IMR-90 (cell line): ENCODE measurements around the gene OGDHL. TPM values are rescaled to one million over a fixed set of nuclear protein-coding genes. Genes with fewer than 3 reads are reported as not detected.

Experiments used
- ATAC-seq: fragments of 200-7000 bp; cut with Tn5 transposase; 2 replicates; pipeline ENCODE4 v1.9.1; 2020; ENCODE audit warnings: low read depth, mild to moderate bottlenecking, moderate library complexity
- BruUV-seq: library from RNA; stranded (reverse); fragments of 400-500 nt; replicated peaks from 2 replicates; lab custom pipeline; 2021; lab: Mats Ljungman, UMichigan
- CTCF ChIA-PET: fragments of 300-600 bp; formaldehyde crosslinking; extraction: SDS; loops from one replicate; lab custom pipeline; 2021; ENCODE audit warnings: antibody characterized with exemption; lab: Yijun Ruan, JAX
- POLR2A ChIA-PET: fragments of 300-600 bp; sonication (Branson Sonifier 250); formaldehyde crosslinking; loops from one replicate; lab custom pipeline; 2022; ENCODE audit warnings: antibody characterized with exemption; ENCODE audit not compliant: unreplicated experiment; lab: Charles Lee
- DNase-seq: peaks from one replicate; pipeline ENCODE4 v3.0.0; 2013
- H2AFZ ChIP-seq: replicated peaks from 2 replicates; pipeline ENCODE3; 2013; ENCODE audit warnings: low read length, mild to moderate bottlenecking; ENCODE audit not compliant: poor library complexity
- H2AK5ac ChIP-seq: 2 replicates; pipeline ENCODE4 v1.6.1; 2013; ENCODE audit warnings: low read depth, low read length, inconsistent platforms
- H2AK9ac ChIP-seq: replicated peaks from 2 replicates; pipeline ENCODE3; 2013; ENCODE audit warnings: mild to moderate bottlenecking, low read depth, low read length, moderate library complexity; ENCODE audit not compliant: poor library complexity
- H2BK120ac ChIP-seq: 2 replicates; pipeline ENCODE4 v1.6.1; 2013; ENCODE audit warnings: low read depth, low read length, inconsistent platforms
- H2BK15ac ChIP-seq: 3 replicates; pipeline ENCODE4 v1.6.1; 2013; ENCODE audit warnings: low read depth, low read length, inconsistent platforms
- H2BK20ac ChIP-seq: 2 replicates; pipeline ENCODE4 v1.6.1; 2013; ENCODE audit warnings: low read depth, mild to moderate bottlenecking, inconsistent platforms, low read length, moderate library complexity
- H2BK5ac ChIP-seq: 2 replicates; pipeline ENCODE4 v1.6.1; 2013; ENCODE audit warnings: mild to moderate bottlenecking, low read depth, low read length, inconsistent platforms; ENCODE audit not compliant: poor library complexity, severe bottlenecking
- H3K14ac ChIP-seq: replicated peaks from 2 replicates; pipeline ENCODE4 v1.6.1; 2013; ENCODE audit warnings: low read depth, low read length, inconsistent platforms
- H3K18ac ChIP-seq: 2 replicates; pipeline ENCODE4 v1.6.1; 2013; ENCODE audit warnings: low read depth, low read length, control low read depth
- H3K23ac ChIP-seq: 2 replicates; pipeline ENCODE4 v1.6.1; 2013; ENCODE audit warnings: low read depth, low read length, inconsistent platforms
- H3K27ac ChIP-seq: 2 replicates; pipeline ENCODE4 v1.5.1; 2013; ENCODE audit warnings: mild to moderate bottlenecking, control low read depth, low read length; ENCODE audit not compliant: insufficient read depth
- H3K27me3 ChIP-seq: 2 replicates; pipeline ENCODE4 v1.6.1; 2013; ENCODE audit warnings: low read length; ENCODE audit not compliant: control insufficient read depth, insufficient read depth
- H3K36me3 ChIP-seq: 2 replicates; pipeline ENCODE4 v1.6.1; 2013; ENCODE audit warnings: low read length, mixed read lengths; ENCODE audit not compliant: control insufficient read depth, insufficient read depth
- H3K4ac ChIP-seq: 2 replicates; pipeline ENCODE4 v1.6.1; 2013; ENCODE audit warnings: low read depth, low read length, inconsistent platforms
- H3K4me1 ChIP-seq: 2 replicates; pipeline ENCODE4 v1.6.1; 2013; ENCODE audit warnings: low read length, mixed read lengths; ENCODE audit not compliant: control insufficient read depth, insufficient read depth
- H3K4me2 ChIP-seq: 2 replicates; pipeline ENCODE4 v1.6.1; 2013; ENCODE audit warnings: low read depth, mild to moderate bottlenecking, control low read depth, low read length, moderate library complexity
- H3K4me3 ChIP-seq: 2 replicates; pipeline ENCODE4 v1.5.1; 2013; ENCODE audit warnings: low read depth, mild to moderate bottlenecking, control low read depth, low read length, moderate library complexity; ENCODE audit not compliant: insufficient read depth
- H3K56ac ChIP-seq: 2 replicates; pipeline ENCODE4 v1.6.1; 2013; ENCODE audit warnings: low read length, inconsistent platforms; ENCODE audit not compliant: insufficient read depth; ENCODE audit errors: extremely low read depth
- H3K79me1 ChIP-seq, 2 experiments: 2 replicates each; pipeline ENCODE4 v1.6.1; 2013; ENCODE audit warnings: low read length in 2 of 2, inconsistent platforms in 1 of 2, low read depth in 1 of 2
- H3K9ac ChIP-seq: 2 replicates; pipeline ENCODE4 v1.6.1; 2013; ENCODE audit warnings: low read depth, low read length, control low read depth
- H3K9me1 ChIP-seq: 2 replicates; pipeline ENCODE4 v1.6.1; 2013; ENCODE audit warnings: low read length, inconsistent platforms; ENCODE audit not compliant: insufficient read depth
- H3K9me3 ChIP-seq: 2 replicates; pipeline ENCODE4 v1.6.1; 2013; ENCODE audit warnings: low read length; ENCODE audit not compliant: control insufficient read depth, insufficient read depth
- H4K20me1 ChIP-seq: 2 replicates; pipeline ENCODE4 v1.6.1; 2013; ENCODE audit warnings: low read length, inconsistent platforms; ENCODE audit not compliant: insufficient read depth
- H4K5ac ChIP-seq: 2 replicates; pipeline ENCODE4 v1.6.1; 2013; ENCODE audit warnings: mild to moderate bottlenecking, low read depth, low read length, control low read depth
- H4K8ac ChIP-seq, 2 experiments: 2 replicates each; pipeline ENCODE4 v1.6.1; 2013; ENCODE audit warnings: low read depth in 2 of 2, low read length in 2 of 2, control low read depth in 1 of 2, inconsistent platforms in 1 of 2
- H4K91ac ChIP-seq: 2 replicates; pipeline ENCODE4 v1.6.1; 2013; ENCODE audit warnings: low read depth, low read length, inconsistent platforms; ENCODE audit not compliant: insufficient read depth
- BHLHE40 ChIP-seq: fragments of 150-350 bp; IDR thresholded peaks from 2 replicates; pipeline ENCODE4 v1.6.1; 2016; ENCODE audit warnings: mild to moderate bottlenecking, low read depth, low read length
- CEBPB ChIP-seq: IDR thresholded peaks from 2 replicates; pipeline ENCODE4 v1.6.1; 2012; ENCODE audit warnings: low read depth, low read length, improper control_type of control experiment
- CHD1 ChIP-seq: IDR thresholded peaks from 2 replicates; pipeline ENCODE4 v1.6.1; 2012; ENCODE audit warnings: low read depth, low read length, improper control_type of control experiment
- FOS ChIP-seq: fragments of 150-350 bp; IDR thresholded peaks from 2 replicates; pipeline ENCODE4 v1.6.1; 2016; ENCODE audit warnings: low read depth, low read length
- RAD21 ChIP-seq: IDR thresholded peaks from 2 replicates; pipeline ENCODE4 v1.6.1; 2012; ENCODE audit warnings: low read length, improper control_type of control experiment
- RCOR1 ChIP-seq: IDR thresholded peaks from 2 replicates; pipeline ENCODE4 v1.6.1; 2012; ENCODE audit warnings: mild to moderate bottlenecking, low read length, improper control_type of control experiment; ENCODE audit not compliant: insufficient replicate concordance
- RFX5 ChIP-seq: IDR thresholded peaks from 2 replicates; pipeline ENCODE4 v1.8.0; 2012; ENCODE audit warnings: low read depth, mild to moderate bottlenecking, low read length, moderate library complexity
- SMC3 ChIP-seq: fragments of 150-350 bp; IDR thresholded peaks from 2 replicates; pipeline ENCODE4 v1.6.1; 2016; ENCODE audit warnings: low read depth, mild to moderate bottlenecking, antibody characterized with exemption, low read length, moderate library complexity
- USF2 ChIP-seq: fragments of 150-350 bp; IDR thresholded peaks from 2 replicates; pipeline ENCODE4 v1.6.1; 2017; ENCODE audit warnings: mild to moderate bottlenecking, antibody characterized with exemption, low read length, low read depth
- WGBS, 2 experiments: methylation state at CpG; one replicate each; pipeline versions ENCODE4 v1.1.5 to v1.1.7; 2013; ENCODE audit warnings: missing lambda C conversion rate in 2 of 2; ENCODE audit not compliant: insufficient read length in 1 of 2; ENCODE audit errors: extremely low coverage in 2 of 2; 5-methylcytosine and 5-hydroxymethylcytosine counted together
- dilution Hi-C: fragments of 300-500 bp; cut with HindIII; formaldehyde crosslinking; loops from one replicate; pipeline ENCODE4 v1.14.3; 2018; ENCODE audit warnings: low sequenced_read_pairs; ENCODE audit not compliant: unreplicated experiment
- in situ Hi-C: fragments of 300-500 bp; cut with MboI; formaldehyde crosslinking; loops from 3 replicates; pipeline ENCODE4 v1.14.3; 2019; ENCODE audit warnings: low sequenced_read_pairs, inconsistent platforms, mixed read lengths
- intact Hi-C: fragments of 100-400 bp; cut with micrococcal nuclease; formaldehyde crosslinking; loops from 2 replicates; pipeline ENCODE4 v1.10.0; 2022
- polyA plus RNA-seq, 3 experiments: library from polyadenylated mRNA; depleted of rRNA; stranded (reverse); fragments of >200 nt; gene quantifications; 2 replicates each; pipeline ENCODE4 v1.2.3, GENCODE V29; 2012; ENCODE audit warnings: low replicate concordance in 1 of 3
- total RNA-seq: library from RNA; depleted of rRNA; stranded (reverse); fragments of >200 nt; gene quantifications from 2 replicates; pipeline ENCODE4 v1.2.3, GENCODE V29; 2012

Gene OGDHL
- total and polyA plus RNA-seq, 2 of the 4 experiments (the other 2 are of a cell fraction), result 0.18 to 0.27 TPM

DNA sequence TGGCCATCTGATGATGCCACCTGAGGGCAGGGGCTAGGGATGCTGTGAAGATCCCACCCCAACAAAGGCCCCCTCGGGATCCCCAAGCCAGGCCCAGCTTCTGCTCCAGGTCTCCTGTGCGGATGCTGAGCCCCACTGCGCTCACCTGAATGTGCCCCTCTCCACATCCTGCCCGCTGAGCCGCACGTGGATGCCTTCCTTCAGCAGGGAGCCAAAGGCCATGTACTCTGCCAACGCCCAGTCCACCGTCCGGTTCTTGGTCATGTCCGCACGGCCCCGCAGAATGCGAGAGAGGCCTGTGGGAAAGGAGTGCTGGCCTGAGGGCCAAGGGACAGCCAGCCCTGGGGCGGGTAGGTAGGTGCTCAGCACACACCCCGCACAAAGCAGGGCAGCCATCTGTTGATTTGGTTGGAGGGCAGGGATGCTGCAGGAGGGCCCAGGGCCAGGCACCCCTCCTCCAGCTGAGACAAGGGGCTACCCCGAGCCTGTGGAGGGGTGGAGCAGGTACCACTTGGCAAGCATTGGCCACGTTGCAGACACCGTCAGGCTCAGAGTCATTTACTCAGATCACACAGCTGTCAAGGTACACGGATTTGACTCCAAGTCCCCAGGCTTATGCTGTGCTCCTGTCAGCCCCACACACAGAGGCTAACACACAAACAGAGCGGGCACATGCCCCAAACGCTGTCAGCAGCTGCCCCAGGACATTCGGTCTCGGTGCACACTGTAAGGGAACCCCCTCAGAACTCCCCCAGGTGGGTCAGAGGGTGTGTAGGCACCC lies 19.2 kb downstream of the OGDHL start (continued):
- no peak for TF ChIP-seq USF2

GRCh38 chr10:49741108-49741995 lies 20.8 kb downstream of the OGDHL start:
- CTCF ChIA-PET, result no interaction called here
- Histone ChIP-seq H4K8ac (no peak overlapping the region), H4K91ac (no peak overlapping the region), H3K4me1 (no peaks in the 10 kb centered on the region), H2AFZ (no peak overlapping the region), H2BK120ac (no peak overlapping the region), H3K4me2 (no peak overlapping the region), H2BK15ac (no peak overlapping the region), H2BK5ac (peak overlapping the region; percentile 80), H2AK9ac (no peak overlapping the region), H3K14ac (no peak overlapping the region), H3K18ac (no peak overlapping the region), H3K9ac (no peak overlapping the region), H3K27ac (no peak overlapping the region), H3K4me3 (no peak overlapping the region), H3K9me3 (no peaks in the 10 kb centered on the region), H3K23ac (no peak overlapping the region), H3K56ac (no peak overlapping the region), H3K79me1 (no peaks in the 10 kb centered on the region), H3K9me1 (no peaks in the 10 kb centered on the region; the same call in 1 of the 2 replicates), H4K5ac (no peak overlapping the region), H3K36me3 (no peaks in the 10 kb centered on the region), H2BK20ac (no peak overlapping the region), H2AK5ac (no peak overlapping the region), H3K27me3 (no peaks in the 10 kb centered on the region), H3K4ac (no peak overlapping the region), H4K20me1 (no peaks in the 10 kb centered on the region)
- no peak for TF ChIP-seq RFX5
- TF ChIP-seq SMC3, result no peak
- no peak for TF ChIP-seq FOS
- no peak for TF ChIP-seq CHD1
- no peak for TF ChIP-seq RAD21
- TF ChIP-seq BHLHE40, result no peak
- no peak for TF ChIP-seq RCOR1
- TF ChIP-seq CEBPB, result no peak
- BruUV-seq, result no TSS peak
- ATAC-seq (no peak), DNase-seq (no peak)
- dilution Hi-C loops, result no loop called here
- in situ Hi-C loops, result no loop called here
- POLR2A ChIA-PET, result no interaction called here
- intact Hi-C loops, result no loop called here
- 40% methylated on average over 1 of the region's 7 CpGs; no CpG with 5 or more reads in 1 of the 2 experiments for WGBS, 2 experiments
